Panc1 (cell line): ENCODE data around the gene DSCAML1.

Experiments used
- CTCF ChIP-seq: fragments of 450-650 bp; IDR thresholded peaks from 2 replicates; pipeline ENCODE4 v1.5.1; 2017; ENCODE audit warnings: mild to moderate bottlenecking
- POLR2AphosphoS5 ChIP-seq: IDR thresholded peaks from 2 replicates; pipeline ENCODE4 v1.6.1; 2012; ENCODE audit warnings: mild to moderate bottlenecking, low read depth, low read length, moderate library complexity
- REST ChIP-seq, 2 experiments: IDR thresholded peaks; 2 replicates each; pipeline ENCODE4 v1.6.1; 2011 to 2012; ENCODE audit warnings: low read depth in 2 of 2, control low read depth in 1 of 2, low read length in 1 of 2, mild to moderate bottlenecking in 1 of 2, moderate library complexity in 1 of 2; ENCODE audit not compliant: insufficient read depth in 1 of 2
- SIN3A ChIP-seq: IDR thresholded peaks from 2 replicates; pipeline ENCODE4 v1.6.1; 2012; ENCODE audit warnings: low read depth, mild to moderate bottlenecking, low read length, moderate library complexity, borderline replicate concordance; ENCODE audit not compliant: insufficient read depth
- TCF7L2 ChIP-seq: IDR thresholded peaks from 2 replicates; pipeline ENCODE4 v1.6.1; 2011; ENCODE audit warnings: mild to moderate bottlenecking, low read depth, low read length, inconsistent platforms

- TF ChIP-seq CTCF (no peak), SIN3A (no peak), POLR2AphosphoS5 (no peak), REST (IDR thresholded peaks at IDR 0.05; ENCODE audit: insufficient read depth in 1 of 2, low read depth in 2 of 2, low read length in 1 of 2) (no peak), TCF7L2 (no peak)
Measured at GRCh38 chr11:117768506-117768905, 28.5 kb downstream of the DSCAML1 start.
